Measurements from ENCODE around the gene CEP120.

CEP120 gene

DNA sequence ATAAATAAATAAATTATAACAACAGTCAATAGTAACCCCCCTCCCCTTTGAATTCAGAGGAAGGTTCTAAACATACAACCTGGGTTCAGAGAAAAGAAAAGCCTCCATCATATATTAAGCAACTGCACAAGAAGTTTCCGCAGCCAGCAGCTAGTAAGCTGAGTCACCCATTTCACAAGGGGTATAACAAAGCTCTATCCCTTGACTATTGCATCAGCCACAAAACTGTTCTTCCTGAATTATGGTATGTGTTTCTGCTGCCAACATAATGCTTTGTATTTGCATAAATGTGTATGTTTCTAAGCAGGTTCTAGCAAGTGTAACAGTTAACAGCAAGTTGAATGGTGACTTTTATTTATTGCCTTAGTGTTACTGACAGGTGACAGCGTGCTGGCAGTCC, 6.8 kb upstream of the CEP120 start:
- DNase-seq (ENCODE audit: extremely low spot score), result no peak
- POLR2A ChIA-PET, result interaction anchor here (1.4 kb wide), 1 partner anchor 82 kb away, joined by 4 read pairs; the partner anchor contains the start of gene CSNK1G3
- no peak for TF ChIP-seq CTBP1 (IDR thresholded peaks at IDR 0.05; ENCODE audit: borderline replicate concordance)
- CTCF ChIA-PET, result no interaction called here

GRCh38 chr5:123429221-123429954, 6.2 kb upstream of the CEP120 start:
- TF ChIP-seq ARNT (IDR thresholded peaks at IDR 0.05) (no peak), LEF1 (IDR thresholded peaks at IDR 0.05; ENCODE audit: borderline replicate concordance) (no peak), NFRKB (IDR thresholded peaks at IDR 0.05) (no peak)
- TF ChIP-seq, protein P1, sequence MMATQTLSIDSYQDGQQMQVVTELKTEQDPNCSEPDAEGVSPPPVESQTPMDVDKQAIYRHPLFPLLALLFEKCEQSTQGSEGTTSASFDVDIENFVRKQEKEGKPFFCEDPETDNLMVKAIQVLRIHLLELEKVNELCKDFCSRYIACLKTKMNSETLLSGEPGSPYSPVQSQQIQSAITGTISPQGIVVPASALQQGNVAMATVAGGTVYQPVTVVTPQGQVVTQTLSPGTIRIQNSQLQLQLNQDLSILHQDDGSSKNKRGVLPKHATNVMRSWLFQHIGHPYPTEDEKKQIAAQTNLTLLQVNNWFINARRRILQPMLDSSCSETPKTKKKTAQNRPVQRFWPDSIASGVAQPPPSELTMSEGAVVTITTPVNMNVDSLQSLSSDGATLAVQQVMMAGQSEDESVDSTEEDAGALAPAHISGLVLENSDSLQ (IDR thresholded peaks at IDR 0.05), result no peak
- ChIA-PET CTCF (no interaction called here), POLR2A (interaction anchor here (1.4 kb wide), 1 partner anchor 82 kb away, joined by 4 read pairs; the partner anchor contains the start of gene CSNK1G3)
- DNase-seq (ENCODE audit: extremely low spot score), result no peak

DNA sequence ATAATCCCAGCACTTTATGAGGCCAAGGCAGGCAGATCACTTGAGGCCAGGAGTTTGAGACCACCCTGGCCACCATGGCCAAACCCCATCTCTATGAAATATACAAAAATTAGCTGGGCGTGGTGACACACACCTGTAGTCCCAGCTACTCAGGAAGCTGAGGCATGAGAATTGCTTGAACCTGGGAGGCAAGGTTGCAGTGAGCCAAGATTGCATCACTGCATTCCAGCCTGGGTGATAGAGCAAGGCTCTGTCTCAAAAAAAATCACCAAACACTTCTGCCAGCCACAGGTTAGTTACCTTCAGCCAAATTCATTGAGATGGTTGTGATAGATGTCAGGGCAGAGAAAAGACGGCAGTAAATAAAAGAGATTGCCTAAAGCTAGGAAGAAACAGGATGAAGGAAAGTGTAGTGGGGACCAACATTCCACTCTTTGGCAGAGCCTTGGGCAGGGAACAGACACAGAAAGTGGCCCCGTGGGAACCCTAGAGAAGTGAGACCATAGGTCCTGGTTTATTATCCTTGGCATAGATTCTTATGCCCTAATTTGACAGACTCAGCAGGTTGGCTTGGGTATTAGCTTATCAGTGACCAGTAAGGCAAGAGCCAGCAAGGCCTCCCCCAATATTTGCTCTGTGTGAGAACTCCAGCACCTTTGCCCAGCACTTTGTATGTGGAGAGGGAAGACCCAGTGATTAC, 5.5 kb upstream of the CEP120 start:
- no peak for DNase-seq (ENCODE audit: extremely low spot score)
- POLR2A ChIA-PET, result no interaction called here
- CTCF ChIA-PET, result no interaction called here
- TF ChIP-seq, protein P1 (IDR thresholded peaks at IDR 0.05), result no peak
- TF ChIP-seq CTBP1 (IDR thresholded peaks at IDR 0.05; ENCODE audit: borderline replicate concordance) (no peak), SP1 (IDR thresholded peaks at IDR 0.05) (no peak), FOXK2 (IDR thresholded peaks at IDR 0.05) (no peak), NFRKB (IDR thresholded peaks at IDR 0.05) (no peak), HDGF (IDR thresholded peaks at IDR 0.05; ENCODE audit: borderline replicate concordance) (no peak), BHLHE40 (IDR thresholded peaks at IDR 0.05; ENCODE audit: borderline replicate concordance) (no peak), ZNF384 (IDR thresholded peaks at IDR 0.05) (no peak), ELF4 (IDR thresholded peaks at IDR 0.05) (no peak), FOXM1 (IDR thresholded peaks at IDR 0.05; ENCODE audit: borderline replicate concordance) (no peak), SUZ12 (IDR thresholded peaks at IDR 0.05) (no peak), L3MBTL2 (conservative IDR thresholded peaks at IDR 0.05) (no peak)

DNA sequence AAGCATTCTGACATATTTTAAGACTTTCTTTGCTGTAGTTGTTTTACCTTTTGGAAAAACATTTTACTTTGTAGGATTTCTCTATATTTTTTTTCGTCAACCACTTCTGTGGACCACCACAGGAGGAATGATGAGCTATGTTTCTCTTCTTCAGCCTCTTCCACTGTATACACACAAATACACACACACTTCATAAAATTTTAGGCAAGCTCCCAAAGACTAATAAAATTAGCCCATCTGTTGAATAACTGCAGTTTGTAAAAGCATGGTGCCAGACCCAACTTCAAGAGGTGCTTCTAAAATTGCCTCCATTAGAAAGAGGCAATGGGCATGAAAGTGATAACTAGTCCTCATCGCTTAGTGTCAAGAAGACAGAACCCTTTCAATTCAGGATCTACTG, 4.1 kb upstream of the CEP120 start:
- no peak for DNase-seq (ENCODE audit: extremely low spot score)
- TF ChIP-seq NFRKB (IDR thresholded peaks at IDR 0.05) (no peak), ZNF384 (IDR thresholded peaks at IDR 0.05) (no peak), ARNT (IDR thresholded peaks at IDR 0.05) (no peak), TARDBP (IDR thresholded peaks at IDR 0.05) (no peak), LEF1 (IDR thresholded peaks at IDR 0.05; ENCODE audit: borderline replicate concordance) (no peak), FOXM1 (IDR thresholded peaks at IDR 0.05; ENCODE audit: borderline replicate concordance) (no peak), FOXA1 (IDR thresholded peaks at IDR 0.05) (no peak), FOXK2 (IDR thresholded peaks at IDR 0.05) (no peak), HDGF (IDR thresholded peaks at IDR 0.05; ENCODE audit: borderline replicate concordance) (no peak), SP1 (IDR thresholded peaks at IDR 0.05) (no peak), BHLHE40 (IDR thresholded peaks at IDR 0.05; ENCODE audit: borderline replicate concordance) (no peak), ELF4 (IDR thresholded peaks at IDR 0.05) (no peak), L3MBTL2 (conservative IDR thresholded peaks at IDR 0.05) (no peak), SUZ12 (IDR thresholded peaks at IDR 0.05) (no peak), CTBP1 (IDR thresholded peaks at IDR 0.05; ENCODE audit: borderline replicate concordance) (no peak)
- TF ChIP-seq, protein P1 (IDR thresholded peaks at IDR 0.05), result no peak
- ChIA-PET CTCF (interaction anchor here (0.6 to 1.4 kb wide), 2 partner anchors 183 to 747 kb away, joined by 3 to 4 read pairs; no protein-coding TSS in a partner anchor), POLR2A (no interaction called here)

GRCh38 chr5:123425431-123425830, 2.2 kb upstream of the CEP120 start:
- DNase-seq (ENCODE audit: extremely low spot score), result no peak
- CTCF ChIA-PET, result no interaction called here
- POLR2A ChIA-PET, result no interaction called here
- TF ChIP-seq SP1 (IDR thresholded peaks at IDR 0.05) (no peak), CTBP1 (IDR thresholded peaks at IDR 0.05; ENCODE audit: borderline replicate concordance) (no peak), ARNT (IDR thresholded peaks at IDR 0.05) (no peak), ELF4 (IDR thresholded peaks at IDR 0.05) (no peak), NFRKB (IDR thresholded peaks at IDR 0.05) (no peak), LEF1 (IDR thresholded peaks at IDR 0.05; ENCODE audit: borderline replicate concordance) (no peak), SUZ12 (IDR thresholded peaks at IDR 0.05) (no peak), FOXM1 (IDR thresholded peaks at IDR 0.05; ENCODE audit: borderline replicate concordance) (no peak)
- TF ChIP-seq, protein P1 (IDR thresholded peaks at IDR 0.05), result no peak

Data from HEK293T (cell line).